Measurements from ENCODE around the gene ZSWIM8.
"Not testable (repeated sequence)": the region's sequence is repeated elsewhere in the genome, so short reads cannot be mapped to it uniquely, and the experiment has no call there.

ZSWIM8 gene, protein sequence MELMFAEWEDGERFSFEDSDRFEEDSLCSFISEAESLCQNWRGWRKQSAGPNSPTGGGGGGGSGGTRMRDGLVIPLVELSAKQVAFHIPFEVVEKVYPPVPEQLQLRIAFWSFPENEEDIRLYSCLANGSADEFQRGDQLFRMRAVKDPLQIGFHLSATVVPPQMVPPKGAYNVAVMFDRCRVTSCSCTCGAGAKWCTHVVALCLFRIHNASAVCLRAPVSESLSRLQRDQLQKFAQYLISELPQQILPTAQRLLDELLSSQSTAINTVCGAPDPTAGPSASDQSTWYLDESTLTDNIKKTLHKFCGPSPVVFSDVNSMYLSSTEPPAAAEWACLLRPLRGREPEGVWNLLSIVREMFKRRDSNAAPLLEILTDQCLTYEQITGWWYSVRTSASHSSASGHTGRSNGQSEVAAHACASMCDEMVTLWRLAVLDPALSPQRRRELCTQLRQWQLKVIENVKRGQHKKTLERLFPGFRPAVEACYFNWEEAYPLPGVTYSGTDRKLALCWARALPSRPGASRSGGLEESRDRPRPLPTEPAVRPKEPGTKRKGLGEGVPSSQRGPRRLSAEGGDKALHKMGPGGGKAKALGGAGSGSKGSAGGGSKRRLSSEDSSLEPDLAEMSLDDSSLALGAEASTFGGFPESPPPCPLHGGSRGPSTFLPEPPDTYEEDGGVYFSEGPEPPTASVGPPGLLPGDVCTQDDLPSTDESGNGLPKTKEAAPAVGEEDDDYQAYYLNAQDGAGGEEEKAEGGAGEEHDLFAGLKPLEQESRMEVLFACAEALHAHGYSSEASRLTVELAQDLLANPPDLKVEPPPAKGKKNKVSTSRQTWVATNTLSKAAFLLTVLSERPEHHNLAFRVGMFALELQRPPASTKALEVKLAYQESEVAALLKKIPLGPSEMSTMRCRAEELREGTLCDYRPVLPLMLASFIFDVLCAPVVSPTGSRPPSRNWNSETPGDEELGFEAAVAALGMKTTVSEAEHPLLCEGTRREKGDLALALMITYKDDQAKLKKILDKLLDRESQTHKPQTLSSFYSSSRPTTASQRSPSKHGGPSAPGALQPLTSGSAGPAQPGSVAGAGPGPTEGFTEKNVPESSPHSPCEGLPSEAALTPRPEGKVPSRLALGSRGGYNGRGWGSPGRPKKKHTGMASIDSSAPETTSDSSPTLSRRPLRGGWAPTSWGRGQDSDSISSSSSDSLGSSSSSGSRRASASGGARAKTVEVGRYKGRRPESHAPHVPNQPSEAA (N-terminal part only)

DNA sequence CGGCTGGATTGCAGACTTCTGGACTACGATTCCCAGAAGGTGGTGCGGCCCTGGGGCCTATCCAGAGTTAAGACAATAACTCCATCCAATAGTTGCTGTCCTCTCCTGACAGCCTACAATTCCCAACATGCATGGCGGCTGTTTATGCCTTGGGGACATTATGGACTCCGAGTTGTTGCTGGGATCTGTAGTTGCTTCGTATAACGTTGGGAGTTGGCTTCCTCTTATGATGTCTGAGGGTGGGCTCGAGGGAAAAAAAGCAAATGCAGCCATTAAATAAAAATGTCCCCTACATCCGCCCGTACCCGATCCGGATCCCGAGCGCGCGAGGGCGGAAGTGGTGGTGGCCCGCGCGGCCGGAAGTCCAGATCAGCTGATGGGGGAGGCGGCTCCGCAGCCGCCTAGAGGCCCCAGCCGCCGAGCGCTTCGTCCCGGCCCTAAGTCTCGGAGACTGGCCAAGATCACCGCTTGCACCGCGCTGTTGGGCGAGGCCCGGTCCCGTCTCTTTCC lies at the start of gene ZSWIM8:
ZSWIM8 (plus strand) TSS at position 396 of the 510 bp plus-strand sequence. CDS start 273 bp downstream, outside the sequence.
- Histone ChIP-seq H3K36me3 (peaks cover 11 to 18% (median 16%) of the 10 kb centered on the region in 3 donors), H3K9me3 (no peaks in the 10 kb centered on the region), H3K27ac (peak within 1 kb of the TSS; percentile 87 to 96), H3K4me1 (peaks cover 8 to 58% (median 50%) of the 10 kb centered on the region in 4 donors), H3K27me3 (no peaks in the 10 kb centered on the region), H3K4me3 (peak within 1 kb of the TSS; percentile 73 to 76)
- intact Hi-C loops (cut with DNase I; ENCODE audit: low total_unique reads): loop anchor here (10.0 kb wide), 1 partner anchor 90 kb away; the partner anchor contains the start of gene CAMK2G
- peak; percentile 95 to 96 for DNase-seq
- TF ChIP-seq, protein P1, sequence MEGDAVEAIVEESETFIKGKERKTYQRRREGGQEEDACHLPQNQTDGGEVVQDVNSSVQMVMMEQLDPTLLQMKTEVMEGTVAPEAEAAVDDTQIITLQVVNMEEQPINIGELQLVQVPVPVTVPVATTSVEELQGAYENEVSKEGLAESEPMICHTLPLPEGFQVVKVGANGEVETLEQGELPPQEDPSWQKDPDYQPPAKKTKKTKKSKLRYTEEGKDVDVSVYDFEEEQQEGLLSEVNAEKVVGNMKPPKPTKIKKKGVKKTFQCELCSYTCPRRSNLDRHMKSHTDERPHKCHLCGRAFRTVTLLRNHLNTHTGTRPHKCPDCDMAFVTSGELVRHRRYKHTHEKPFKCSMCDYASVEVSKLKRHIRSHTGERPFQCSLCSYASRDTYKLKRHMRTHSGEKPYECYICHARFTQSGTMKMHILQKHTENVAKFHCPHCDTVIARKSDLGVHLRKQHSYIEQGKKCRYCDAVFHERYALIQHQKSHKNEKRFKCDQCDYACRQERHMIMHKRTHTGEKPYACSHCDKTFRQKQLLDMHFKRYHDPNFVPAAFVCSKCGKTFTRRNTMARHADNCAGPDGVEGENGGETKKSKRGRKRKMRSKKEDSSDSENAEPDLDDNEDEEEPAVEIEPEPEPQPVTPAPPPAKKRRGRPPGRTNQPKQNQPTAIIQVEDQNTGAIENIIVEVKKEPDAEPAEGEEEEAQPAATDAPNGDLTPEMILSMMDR (IDR thresholded peaks at IDR 0.05): no peak

DNA sequence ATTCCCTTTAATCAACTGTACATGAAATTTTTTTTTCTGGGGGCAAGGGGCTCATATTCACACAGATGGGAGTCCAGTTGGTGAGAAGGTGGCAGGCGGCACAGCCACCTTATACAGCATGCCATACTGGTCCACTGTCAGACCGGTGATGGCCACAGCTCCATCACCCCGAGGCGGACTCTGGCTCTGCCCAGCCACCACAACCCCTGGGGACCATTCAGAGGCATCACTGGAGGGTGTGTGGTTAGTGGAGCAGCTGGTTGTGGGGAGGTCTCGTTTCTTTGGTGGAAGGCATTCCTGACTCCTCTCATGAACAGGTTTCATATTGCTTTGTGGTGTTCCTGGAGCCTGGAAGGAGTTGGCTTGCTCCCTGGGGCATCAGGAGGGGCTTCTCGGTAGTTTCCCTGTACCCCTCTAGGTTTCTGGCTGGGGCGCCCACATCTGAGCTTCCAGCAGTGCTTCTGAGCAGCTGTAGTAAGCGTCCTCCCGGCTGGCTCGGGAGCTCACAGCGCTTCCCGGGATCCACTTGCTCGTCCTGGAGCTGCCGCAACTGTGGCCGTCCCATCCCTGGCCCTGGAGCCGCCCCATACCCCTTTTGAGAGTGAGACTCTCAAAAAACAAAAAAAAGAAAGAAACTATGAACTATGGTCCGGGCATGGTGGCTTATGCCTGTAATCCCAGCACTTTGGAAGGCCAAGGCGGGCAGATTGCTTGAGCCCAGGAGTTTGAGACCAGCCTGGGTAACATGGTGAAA lies 44.7 kb upstream of the ZSWIM8 start:
- H3K9me3 ChIP-seq; H3K27ac ChIP-seq; H3K27me3 ChIP-seq; H3K4me3 ChIP-seq; intact Hi-C loops (cut with DNase I; ENCODE audit: low total_unique reads); DNase-seq: not testable (repeated sequence)
- Histone ChIP-seq H3K4me1 (peaks cover 0 to 23% (median 18%) of the 10 kb centered on the region in 4 donors), H3K36me3 (peaks cover 0 to 37% (median 6%) of the 10 kb centered on the region in 3 donors)

DNA sequence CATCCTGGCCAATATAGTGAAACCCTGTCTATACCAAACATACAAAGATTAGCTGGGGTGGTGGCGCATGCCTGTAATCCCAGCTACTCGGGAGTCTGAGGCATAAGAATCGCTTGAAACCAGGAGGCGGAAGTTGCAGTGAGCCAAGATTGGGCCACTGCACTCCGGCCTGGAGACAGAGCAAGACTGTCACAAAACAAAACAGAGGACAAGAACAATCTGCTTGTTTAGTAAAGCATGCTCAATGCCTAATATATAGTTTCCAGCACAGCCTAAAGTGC lies 43.0 kb upstream of the ZSWIM8 start:
- TF ChIP-seq, protein P1 (IDR thresholded peaks at IDR 0.05): no peak
- Histone ChIP-seq H3K4me3 (no peak overlapping the region), H3K4me1 (peaks cover 0 to 34% (median 29%) of the 10 kb centered on the region in 4 donors), H3K27me3 (no peaks in the 10 kb centered on the region), H3K36me3 (peaks cover 7 to 34% (median 11%) of the 10 kb centered on the region in 3 donors), H3K9me3 (no peaks in the 10 kb centered on the region), H3K27ac (no peak overlapping the region)
- intact Hi-C loops (cut with DNase I; ENCODE audit: low total_unique reads): no loop called here
- DNase-seq: no peak

DNA sequence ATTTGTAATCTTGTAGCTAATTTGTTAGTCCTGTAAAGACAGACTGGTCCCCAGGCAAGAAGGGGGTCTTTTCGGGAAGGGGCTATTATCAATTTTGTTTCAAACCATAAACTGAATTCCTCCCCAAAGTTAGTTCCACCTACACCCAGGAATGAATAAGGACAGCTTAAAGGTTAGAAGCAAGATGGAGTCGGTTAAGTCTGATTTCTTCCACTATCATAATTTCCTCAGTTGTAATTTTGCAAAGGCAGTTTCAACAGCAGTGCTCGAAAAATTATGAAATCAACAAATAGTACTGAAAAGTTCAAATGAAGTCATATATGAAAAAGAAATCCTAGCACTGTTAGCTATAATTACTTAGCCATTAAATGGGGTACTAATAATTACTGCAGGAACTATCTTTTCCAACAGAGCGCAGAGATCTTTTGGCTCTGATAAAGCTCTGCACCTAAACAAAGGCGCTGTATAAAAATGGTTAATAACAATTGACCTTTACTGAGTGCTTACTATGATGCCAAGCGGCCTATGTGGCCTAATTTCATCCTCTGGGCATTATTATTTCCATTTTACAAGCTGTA lies 42.0 kb upstream of the ZSWIM8 start:
- no peaks in the 10 kb centered on the region for H3K9me3 ChIP-seq
- TF ChIP-seq, protein P1 (IDR thresholded peaks at IDR 0.05): no peak
- no peak for DNase-seq
- peaks cover 16 to 37% (median 17%) of the 10 kb centered on the region in 3 donors for H3K36me3 ChIP-seq
- intact Hi-C loops (cut with DNase I; ENCODE audit: low total_unique reads): no loop called here
- H3K4me3 ChIP-seq: peak overlapping the region; percentile 76 to 99
- no peaks in the 10 kb centered on the region for H3K27me3 ChIP-seq
- H3K4me1 ChIP-seq: peaks cover 0 to 38% (median 29%) of the 10 kb centered on the region in 4 donors
- H3K27ac ChIP-seq: peak overlapping the region; percentile 93 to 94

DNA sequence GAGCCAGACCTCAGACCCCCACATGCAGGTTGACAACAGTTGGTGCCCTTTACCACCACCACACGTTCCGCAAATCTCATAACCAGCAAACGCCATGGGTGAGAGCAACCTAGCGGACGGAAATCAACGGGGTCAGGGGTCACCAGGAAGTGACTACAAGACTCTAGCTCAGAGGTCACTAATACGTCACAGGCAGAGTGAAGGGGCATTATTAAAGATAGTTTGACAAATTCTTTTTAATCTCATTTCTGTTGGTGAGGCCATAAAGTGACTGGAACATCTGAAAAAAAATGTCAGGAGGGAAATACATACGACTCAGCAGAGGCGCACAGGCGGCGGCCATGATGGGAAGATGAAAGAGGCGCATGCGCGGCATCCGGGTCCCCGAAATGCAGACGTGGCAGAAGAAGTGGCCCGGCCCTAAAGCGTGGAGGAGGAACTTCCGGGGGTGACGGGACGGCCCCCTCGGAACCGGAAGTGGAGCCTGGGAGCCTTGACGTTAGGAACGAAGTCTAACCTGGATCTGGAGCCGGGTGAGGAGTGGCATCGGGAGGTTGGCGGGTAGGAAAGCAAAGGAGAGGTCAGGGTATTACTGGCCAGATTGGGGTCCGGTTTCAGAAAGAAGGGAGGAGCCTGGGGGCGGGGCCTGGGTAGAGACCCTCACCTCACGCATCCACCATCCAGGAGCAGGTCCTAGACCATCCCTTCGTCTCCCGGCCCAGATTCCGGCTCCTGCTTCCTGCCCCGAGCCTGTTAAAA lies 41.3 kb upstream of the ZSWIM8 start, which contains the start of gene SEC24C:
SEC24C (plus strand) TSS at position 468 of the 759 bp plus-strand sequence. CDS start 2,461 bp downstream, outside the sequence.
- H3K9me3 ChIP-seq: no peaks in the 10 kb centered on the region
- H3K27ac ChIP-seq: peak within 1 kb of the TSS; percentile 93 to 94
- TF ChIP-seq, protein P1 (IDR thresholded peaks at IDR 0.05): peak in 1 of 2 experiments; percentile 15
- peak; percentile 96 to 98 for DNase-seq
- no peaks in the 10 kb centered on the region for H3K27me3 ChIP-seq
- peaks cover 23 to 42% (median 24%) of the 10 kb centered on the region in 3 donors for H3K36me3 ChIP-seq
- intact Hi-C loops (cut with DNase I; ENCODE audit: low total_unique reads): no loop called here
- peaks cover 0 to 44% (median 35%) of the 10 kb centered on the region in 4 donors for H3K4me1 ChIP-seq
- H3K4me3 ChIP-seq: peak within 1 kb of the TSS; percentile 76 to 99

Data from tibial artery (tissue), 4 donors.